Hepatocyte (in vitro differentiated cells): ENCODE results near the gene SULT2A1. TPM values are rescaled to one million over a fixed set of nuclear protein-coding genes. Genes with fewer than 3 reads are reported as not detected.

ENCODE experiments used
- DNase-seq: peaks from one replicate; pipeline ENCODE4 v3.0.0-alpha.2; 2016; ENCODE audit warnings: low spot score
- H2AFZ ChIP-seq: fragments of 200-600 bp; sonication (generic); 2 replicates; pipeline ENCODE4 v1.6.0; 2016; ENCODE audit warnings: antibody characterized with exemption, mild to moderate bottlenecking
- H3K27ac ChIP-seq: fragments of 200-600 bp; sonication (generic); 2 replicates; pipeline ENCODE4 v1.5.1; 2016; ENCODE audit warnings: mild to moderate bottlenecking
- H3K27me3 ChIP-seq: fragments of 200-600 bp; sonication (generic); 2 replicates; pipeline ENCODE4 v1.6.1; 2016
- H3K36me3 ChIP-seq: fragments of 200-600 bp; sonication (generic); replicated peaks from 2 replicates; pipeline ENCODE4 v1.5.1; 2016; ENCODE audit warnings: low read depth; ENCODE audit not compliant: insufficient read depth
- H3K4me1 ChIP-seq: fragments of 200-600 bp; sonication (generic); 2 replicates; pipeline ENCODE4 v1.5.1; 2016; ENCODE audit warnings: mild to moderate bottlenecking, moderate library complexity; ENCODE audit not compliant: insufficient read depth
- H3K4me2 ChIP-seq: fragments of 200-600 bp; sonication (generic); 2 replicates; pipeline ENCODE4 v1.6.0; 2016
- H3K4me3 ChIP-seq: fragments of 200-600 bp; sonication (generic); 2 replicates; pipeline ENCODE4 v1.5.1; 2016; ENCODE audit warnings: mild to moderate bottlenecking
- H3K79me2 ChIP-seq: fragments of 200-600 bp; sonication (generic); 2 replicates; pipeline ENCODE4 v1.6.0; 2017; ENCODE audit warnings: mild to moderate bottlenecking
- H3K9me2 ChIP-seq: fragments of 200-600 bp; sonication (generic); replicated peaks from 2 replicates; pipeline ENCODE4 v1.6.0; 2017; ENCODE audit warnings: mild to moderate bottlenecking; ENCODE audit not compliant: insufficient read depth
- H3K9me3 ChIP-seq: fragments of 200-600 bp; sonication (generic); 2 replicates; pipeline ENCODE4 v1.5.1; 2016; ENCODE audit warnings: low read depth, mild to moderate bottlenecking
- H4K20me1 ChIP-seq: fragments of 200-600 bp; sonication (generic); 2 replicates; pipeline ENCODE4 v1.6.0; 2016; ENCODE audit warnings: mild to moderate bottlenecking; ENCODE audit not compliant: insufficient read depth, poor library complexity, severe bottlenecking
- EZH2 ChIP-seq: fragments of 200-600 bp; sonication (generic); IDR thresholded peaks from 2 replicates; pipeline ENCODE4 v1.6.1; 2016; ENCODE audit warnings: antibody characterized with exemption, mild to moderate bottlenecking, borderline replicate concordance
- EZH2phosphoT487 ChIP-seq: fragments of 200-600 bp; sonication (generic); IDR thresholded peaks from one replicate; pipeline ENCODE4 v1.6.1; 2018; ENCODE audit warnings: antibody characterized with exemption, mild to moderate bottlenecking, low read depth, moderate library complexity; ENCODE audit not compliant: unreplicated experiment, severe bottlenecking
- WGBS: methylation state at CpG from one replicate; pipeline ENCODE4 v1.1.6; 2016; ENCODE audit warnings: low lambda C conversion rate; ENCODE audit errors: missing lambda C conversion rate; 5-methylcytosine and 5-hydroxymethylcytosine counted together
- polyA plus RNA-seq: library from polyadenylated mRNA; unstranded; fragments of >200 nt; fragmentation: Nextera tagmentation; extraction: Ambion mirVana; gene quantifications from 2 replicates; pipeline ENCODE4 v1.2.1, GENCODE V29; 2016
- total RNA-seq: library from RNA; depleted of rRNA; stranded (reverse); fragments of >200 nt; gene quantifications from 2 replicates; pipeline ENCODE4 v1.2.3, GENCODE V29; 2014
- TF ChIP-seq, protein P1 (sequence below): fragments of 200-600 bp; sonication (generic); IDR thresholded peaks from 2 replicates; pipeline ENCODE4 v1.5.1; 2016; ENCODE audit warnings: antibody characterized with exemption, mild to moderate bottlenecking; ENCODE audit not compliant: poor library complexity

SULT2A1 gene
- total and polyA plus RNA-seq, 2 experiments from 2014 or later = 120 to 188 TPM

DNA sequence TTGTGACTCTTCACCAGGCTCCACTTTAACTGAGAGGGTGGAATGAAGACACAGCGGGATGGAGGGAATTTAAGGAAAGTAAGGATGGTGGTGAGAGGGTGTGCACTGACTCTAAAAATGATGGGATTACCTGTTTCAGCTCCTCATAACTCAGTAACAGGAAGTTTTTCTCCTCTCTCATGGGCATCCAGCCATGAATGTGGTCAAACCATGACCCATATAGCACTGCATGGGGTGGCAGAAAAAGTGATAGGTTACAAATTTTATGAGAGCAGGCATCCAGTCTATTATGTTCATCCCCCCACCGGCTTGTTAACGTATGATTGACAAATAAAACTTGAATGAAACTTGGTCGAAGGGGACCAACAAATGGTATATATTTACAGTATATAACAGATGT, 7.2 kb downstream of the SULT2A1 start:
- no peaks in the 10 kb centered on the region for H3K36me3 ChIP-seq
- TF ChIP-seq, protein P1, sequence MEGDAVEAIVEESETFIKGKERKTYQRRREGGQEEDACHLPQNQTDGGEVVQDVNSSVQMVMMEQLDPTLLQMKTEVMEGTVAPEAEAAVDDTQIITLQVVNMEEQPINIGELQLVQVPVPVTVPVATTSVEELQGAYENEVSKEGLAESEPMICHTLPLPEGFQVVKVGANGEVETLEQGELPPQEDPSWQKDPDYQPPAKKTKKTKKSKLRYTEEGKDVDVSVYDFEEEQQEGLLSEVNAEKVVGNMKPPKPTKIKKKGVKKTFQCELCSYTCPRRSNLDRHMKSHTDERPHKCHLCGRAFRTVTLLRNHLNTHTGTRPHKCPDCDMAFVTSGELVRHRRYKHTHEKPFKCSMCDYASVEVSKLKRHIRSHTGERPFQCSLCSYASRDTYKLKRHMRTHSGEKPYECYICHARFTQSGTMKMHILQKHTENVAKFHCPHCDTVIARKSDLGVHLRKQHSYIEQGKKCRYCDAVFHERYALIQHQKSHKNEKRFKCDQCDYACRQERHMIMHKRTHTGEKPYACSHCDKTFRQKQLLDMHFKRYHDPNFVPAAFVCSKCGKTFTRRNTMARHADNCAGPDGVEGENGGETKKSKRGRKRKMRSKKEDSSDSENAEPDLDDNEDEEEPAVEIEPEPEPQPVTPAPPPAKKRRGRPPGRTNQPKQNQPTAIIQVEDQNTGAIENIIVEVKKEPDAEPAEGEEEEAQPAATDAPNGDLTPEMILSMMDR = no peak
- TF ChIP-seq EZH2 (no peak), EZH2phosphoT487 (no peak)
- H3K9me2 ChIP-seq = no peaks in the 10 kb centered on the region
- WGBS = 84% methylated on average over 4 of the region's 4 CpGs
- H3K79me2 ChIP-seq = no peaks in the 10 kb centered on the region
- H4K20me1 ChIP-seq = no peaks in the 10 kb centered on the region
- no peaks in the 10 kb centered on the region for H3K4me1 ChIP-seq
- H3K27me3 ChIP-seq = no peaks in the 10 kb centered on the region
- no peak overlapping the region for H3K4me2 ChIP-seq
- H3K4me3 ChIP-seq = no peak overlapping the region
- H3K27ac ChIP-seq = no peak overlapping the region
- H3K9me3 ChIP-seq = no peaks in the 10 kb centered on the region
- DNase-seq = no peak
- no peak overlapping the region for H2AFZ ChIP-seq

DNA sequence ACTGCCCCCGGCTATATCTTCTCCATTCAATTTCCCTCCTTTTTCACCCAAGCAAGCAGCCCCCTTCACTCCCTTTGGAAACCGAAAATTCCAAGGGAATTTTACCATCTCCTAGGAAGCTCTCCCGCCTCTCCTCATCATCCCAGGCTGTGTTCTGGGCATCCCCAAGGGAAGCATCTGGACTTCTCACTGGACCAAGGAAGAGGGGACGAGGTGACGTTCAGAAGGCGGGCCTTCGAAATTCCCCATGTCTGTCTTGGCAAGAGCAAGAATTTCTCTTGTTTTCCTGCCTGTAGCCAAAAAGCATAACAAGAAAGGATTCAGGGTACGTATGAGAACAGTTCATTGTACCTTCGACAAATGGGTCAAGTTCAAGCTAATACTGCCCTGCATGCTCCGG, 20.9 kb downstream of the SULT2A1 start:
- 72% methylated on average over 10 of the region's 10 CpGs for WGBS
- Histone ChIP-seq H3K27me3 (no peaks in the 10 kb centered on the region), H3K4me2 (no peak overlapping the region), H3K9me2 (no peaks in the 10 kb centered on the region), H4K20me1 (no peaks in the 10 kb centered on the region), H2AFZ (no peak overlapping the region), H3K36me3 (no peaks in the 10 kb centered on the region), H3K27ac (no peak overlapping the region), H3K4me3 (no peak overlapping the region), H3K9me3 (no peaks in the 10 kb centered on the region), H3K4me1 (no peaks in the 10 kb centered on the region), H3K79me2 (no peaks in the 10 kb centered on the region)
- TF ChIP-seq, protein P1 = no peak
- TF ChIP-seq EZH2 (no peak), EZH2phosphoT487 (no peak)
- DNase-seq = no peak

DNA sequence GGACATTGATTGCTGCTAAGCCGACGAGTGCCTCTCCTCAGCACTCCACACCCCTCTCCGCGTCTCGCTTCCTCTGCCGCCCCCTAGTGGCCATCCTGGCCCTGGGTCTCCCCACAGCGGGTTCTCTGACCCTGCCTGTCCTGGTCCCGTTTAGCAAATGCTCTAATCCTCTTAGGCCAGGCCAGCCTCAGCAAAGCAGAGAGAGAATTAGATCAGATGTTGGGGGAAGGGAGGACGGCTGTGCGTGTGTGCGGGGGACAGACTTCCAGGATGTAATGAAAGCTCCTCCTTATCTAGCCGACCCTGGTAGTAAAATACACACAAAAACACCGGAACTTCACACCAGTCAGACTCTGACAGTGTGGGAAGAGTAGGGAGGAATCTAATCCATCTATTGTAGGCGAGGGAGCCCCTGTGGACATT, 22.6 kb downstream of the SULT2A1 start:
- no peak overlapping the region for H3K4me3 ChIP-seq
- H2AFZ ChIP-seq = no peak overlapping the region
- no peak for TF ChIP-seq EZH2phosphoT487
- TF ChIP-seq, protein P1 = peak; percentile 98
- no peak for TF ChIP-seq EZH2
- WGBS = 10% methylated on average over 14 of the region's 14 CpGs
- H3K79me2 ChIP-seq = no peaks in the 10 kb centered on the region
- peak; percentile 92 for DNase-seq
- no peaks in the 10 kb centered on the region for H4K20me1 ChIP-seq
- H3K36me3 ChIP-seq = no peaks in the 10 kb centered on the region
- no peak overlapping the region for H3K27ac ChIP-seq
- H3K4me1 ChIP-seq = no peaks in the 10 kb centered on the region
- no peaks in the 10 kb centered on the region for H3K27me3 ChIP-seq
- H3K9me2 ChIP-seq = no peaks in the 10 kb centered on the region
- H3K4me2 ChIP-seq = no peak overlapping the region
- H3K9me3 ChIP-seq = no peaks in the 10 kb centered on the region

DNA sequence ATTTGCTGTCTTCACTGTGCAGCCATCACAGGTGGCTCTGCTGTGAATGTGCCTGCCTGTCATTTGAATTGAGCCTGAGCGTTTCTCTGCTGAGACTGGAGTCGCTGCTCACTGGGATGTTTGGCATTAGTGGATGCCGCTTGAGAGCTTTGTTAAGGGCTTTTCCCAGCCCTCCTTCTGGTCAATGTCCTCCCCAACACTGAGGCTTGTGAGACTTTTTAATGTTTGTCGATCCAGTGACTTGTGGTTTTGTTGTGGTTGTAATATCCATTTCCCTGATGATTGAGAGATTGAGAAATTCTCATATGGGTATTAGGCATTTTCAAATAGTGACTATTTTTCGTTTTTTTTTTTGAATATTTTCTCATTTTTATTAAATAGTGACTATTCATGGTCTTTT, 24.5 kb downstream of the SULT2A1 start:
- Histone ChIP-seq H3K4me3 (no peak overlapping the region), H3K79me2 (no peaks in the 10 kb centered on the region), H3K27me3 (no peaks in the 10 kb centered on the region), H3K4me1 (no peaks in the 10 kb centered on the region), H2AFZ (no peak overlapping the region), H3K9me2 (no peaks in the 10 kb centered on the region), H4K20me1 (no peaks in the 10 kb centered on the region), H3K9me3 (no peaks in the 10 kb centered on the region), H3K4me2 (no peak overlapping the region), H3K27ac (no peak overlapping the region), H3K36me3 (no peaks in the 10 kb centered on the region)
- DNase-seq = no peak
- no peak for TF ChIP-seq EZH2phosphoT487
- TF ChIP-seq, protein P1 = no peak
- no peak for TF ChIP-seq EZH2
- WGBS = 81% methylated on average over 5 of the region's 5 CpGs
